Muscle of leg (tissue), 11 donors: ENCODE results near the gene NID1. TPM values are rescaled to one million over a fixed set of nuclear protein-coding genes. Genes with fewer than 3 reads are reported as not detected.
A peak's percentile ranks its signal among the peaks of the same experiment; 100 is the strongest.
"Not testable (repeated sequence)": the region's sequence is repeated elsewhere in the genome, so short reads cannot be mapped to it uniquely, and the experiment has no call there.

Experiments used
- DNase-seq: peaks from one replicate; pipeline ENCODE4 v3.0.0; 2013
- H3K27ac ChIP-seq: one replicate; pipeline ENCODE4 v1.5.1; 2013; ENCODE audit warnings: mild to moderate bottlenecking, low read length, control low read depth
- H3K27me3 ChIP-seq: one replicate; pipeline ENCODE4 v1.6.1; 2013; ENCODE audit warnings: low read length; ENCODE audit not compliant: control insufficient read depth, insufficient read depth
- H3K36me3 ChIP-seq: one replicate; pipeline ENCODE4 v1.6.1; 2013; ENCODE audit warnings: low read length; ENCODE audit not compliant: control insufficient read depth, insufficient read depth
- H3K4me1 ChIP-seq: one replicate; pipeline ENCODE4 v1.6.1; 2013; ENCODE audit warnings: low read length; ENCODE audit not compliant: control insufficient read depth, insufficient read depth
- H3K4me3 ChIP-seq: one replicate; pipeline ENCODE4 v1.5.1; 2013; ENCODE audit warnings: low read length, control low read depth
- H3K9me3 ChIP-seq: replicated peaks from 2 replicates; pipeline ENCODE4 v1.6.1; 2013; ENCODE audit warnings: low read depth, low read length; ENCODE audit not compliant: control insufficient read depth
- WGBS: methylation state at CpG from one replicate; pipeline ENCODE4 v1.1.5; 2013; ENCODE audit warnings: missing lambda C conversion rate; ENCODE audit not compliant: insufficient coverage; 5-methylcytosine and 5-hydroxymethylcytosine counted together
- polyA plus RNA-seq, 8 donors: library from polyadenylated mRNA; unstranded; fragments of 120-200 nt; gene quantifications; one replicate each; pipeline versions ENCODE4 v1.2.1 to v1.2.3, GENCODE V29; 2013; ENCODE audit warnings: inconsistent platforms in 1 of 8, low replicate concordance in 1 of 8; ENCODE audit not compliant: insufficient read length in 8 of 8, insufficient read depth in 1 of 8
- total RNA-seq: library from RNA; stranded (reverse); fragments of 120-200 nt; gene quantifications from one replicate; pipeline ENCODE4 v1.2.4, GENCODE V29; 2013

The NID1 gene
- total and polyA plus RNA-seq, 9 donors: 92.3 to 323 (median 246) TPM

DNA sequence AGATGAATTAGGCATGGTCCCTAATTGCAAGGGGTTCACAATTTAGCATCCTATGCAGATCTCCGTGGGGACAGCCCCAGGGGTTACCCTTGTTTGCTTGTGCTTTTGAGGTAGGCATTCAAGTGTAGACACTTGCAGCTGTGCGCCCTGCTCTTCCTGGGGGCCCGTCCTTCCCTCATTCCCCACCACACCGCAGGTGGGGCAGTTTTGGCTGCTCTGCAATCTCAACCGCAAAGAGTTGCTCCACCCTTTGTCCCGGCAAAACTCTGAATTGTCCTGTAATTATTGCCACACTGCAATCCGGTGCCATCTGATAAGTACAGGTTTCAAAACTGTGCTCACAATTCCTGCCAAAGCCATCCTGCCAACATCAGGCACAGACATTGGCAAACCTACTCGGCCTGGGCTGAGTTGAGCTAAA, 132.8 kb downstream of the NID1 start:
- WGBS: 59% methylated on average over 6 of the region's 8 CpGs
- H3K27ac ChIP-seq: no peak overlapping the region
- H3K9me3 ChIP-seq: no peaks in the 10 kb centered on the region
- peaks cover 10% of the 10 kb centered on the region for H3K4me1 ChIP-seq
- no peaks in the 10 kb centered on the region for H3K27me3 ChIP-seq
- no peak for DNase-seq
- no peaks in the 10 kb centered on the region for H3K36me3 ChIP-seq
- H3K4me3 ChIP-seq: no peak overlapping the region

DNA sequence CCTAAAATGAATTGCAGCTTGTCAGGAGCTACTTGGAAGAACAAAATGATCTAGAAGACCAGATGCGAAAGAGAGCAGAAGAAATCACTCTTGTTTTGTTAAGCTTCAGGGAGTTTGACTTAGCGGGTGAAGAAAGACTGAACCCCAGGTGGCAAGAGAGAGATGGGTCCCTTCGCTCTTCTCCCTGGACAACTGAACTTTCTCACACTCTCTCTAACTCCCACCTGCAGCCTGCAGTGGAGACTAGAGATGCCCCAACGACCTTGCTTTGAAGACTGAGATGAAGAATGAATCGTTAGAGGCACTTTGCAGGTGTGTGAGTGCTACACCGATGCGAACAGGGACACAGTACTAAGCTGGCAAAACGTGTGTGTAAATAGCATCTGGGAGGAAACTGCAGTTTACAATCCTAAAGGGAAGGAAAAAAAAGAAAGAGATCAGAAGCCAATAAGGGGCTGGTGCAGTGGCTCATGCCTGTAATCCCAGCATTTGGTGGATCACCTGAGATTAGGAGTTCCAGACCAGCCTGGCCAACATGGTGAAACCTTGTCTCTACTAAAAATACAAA, 133.6 kb downstream of the NID1 start:
- no peaks in the 10 kb centered on the region for H3K27me3 ChIP-seq
- 33% methylated on average over 6 of the region's 8 CpGs for whole genome bisulfite sequencing
- no peak for DNase-seq
- H3K9me3 ChIP-seq: no peaks in the 10 kb centered on the region
- H3K27ac ChIP-seq: no peak overlapping the region
- peaks cover 10% of the 10 kb centered on the region for H3K4me1 ChIP-seq
- no peaks in the 10 kb centered on the region for H3K36me3 ChIP-seq
- H3K4me3 ChIP-seq: no peak overlapping the region

DNA sequence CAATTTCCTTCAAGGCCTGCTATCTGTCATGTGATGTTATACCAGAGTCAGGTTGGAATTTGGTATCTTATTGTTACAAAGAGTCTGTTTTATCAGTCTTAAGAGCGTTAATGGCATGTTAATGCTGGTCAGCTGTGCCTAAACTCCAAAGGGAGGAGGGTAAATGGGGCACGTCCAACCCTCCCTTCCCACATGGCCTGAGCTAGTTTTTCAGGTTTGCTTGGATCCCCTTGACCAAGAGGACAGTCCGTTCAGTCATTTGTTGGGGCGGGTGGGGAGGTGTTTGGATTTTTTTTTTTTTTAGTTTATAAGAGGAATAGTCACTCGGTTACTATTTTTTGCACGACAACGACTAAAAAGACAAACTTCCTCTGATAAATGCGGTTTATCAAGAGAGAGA, 134.3 kb downstream of the NID1 start:
- no peaks in the 10 kb centered on the region for H3K27me3 ChIP-seq
- H3K9me3 ChIP-seq: no peaks in the 10 kb centered on the region
- no peak overlapping the region for H3K27ac ChIP-seq
- no peaks in the 10 kb centered on the region for H3K36me3 ChIP-seq
- WGBS: no CpG with 5 or more reads among the region's 8 CpGs
- no peak overlapping the region for H3K4me3 ChIP-seq
- peaks cover 7% of the 10 kb centered on the region for H3K4me1 ChIP-seq
- DNase-seq: no peak

- no peaks in the 10 kb centered on the region for H3K27me3 ChIP-seq
- peak; percentile 43 for DNase-seq
- WGBS: 59% methylated on average over 3 of the region's 4 CpGs
Observed at GRCh38 chr1:235929216-235929615, 135.7 kb downstream of the NID1 start.

GRCh38 chr1:235928197-235928596, 136.7 kb downstream of the NID1 start:
- WGBS: 100% methylated on average over 1 of the region's 2 CpGs
- no peaks in the 10 kb centered on the region for H3K27me3 ChIP-seq

More at GRCh38 chr1:235929216-235929615, 135.7 kb downstream of the NID1 start:
- H3K36me3 ChIP-seq: no peaks in the 10 kb centered on the region
- no peaks in the 10 kb centered on the region for H3K9me3 ChIP-seq
- peaks cover 9% of the 10 kb centered on the region for H3K4me1 ChIP-seq
- H3K27ac ChIP-seq: no peak overlapping the region
- no peak overlapping the region for H3K4me3 ChIP-seq

DNA sequence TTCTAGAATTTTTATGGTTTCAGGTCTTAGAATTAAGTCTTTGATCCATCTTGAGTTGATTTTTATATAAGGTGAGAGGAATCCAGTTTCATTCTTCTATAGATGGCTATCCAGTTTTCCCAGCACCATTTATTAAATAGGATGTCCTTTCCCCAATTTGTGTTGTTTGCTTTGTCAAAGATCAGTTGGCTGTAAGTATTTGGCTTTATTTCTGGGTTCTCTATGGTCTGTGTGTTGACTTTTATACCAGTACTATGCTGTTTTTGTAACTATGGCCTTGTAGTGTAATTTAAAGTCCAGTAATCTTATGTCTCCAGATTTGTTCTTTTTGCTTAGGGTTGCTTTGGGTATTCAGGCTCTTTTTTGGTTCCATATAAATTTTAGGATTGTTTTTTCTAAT, 137.3 kb downstream of the NID1 start:
- not testable (repeated sequence) for H3K4me3 ChIP-seq, H3K27me3 ChIP-seq, H3K9me3 ChIP-seq, DNase-seq, H3K36me3 ChIP-seq, H3K27ac ChIP-seq
- peaks cover 18% of the 10 kb centered on the region for H3K4me1 ChIP-seq

More at GRCh38 chr1:235928197-235928596, 136.7 kb downstream of the NID1 start:
- Histone ChIP-seq H3K27ac (no peak overlapping the region), H3K4me3 (no peak overlapping the region), H3K9me3 (no peaks in the 10 kb centered on the region), H3K4me1 (peaks cover 15% of the 10 kb centered on the region), H3K36me3 (no peaks in the 10 kb centered on the region)
- DNase-seq: no peak

Other genes starting within 250 kb of the NID1 start
- gene LYST, start 198.2 kb downstream of the NID1 start, total RNA-seq: 10.2 TPM
- gene LYST, start 198.2 kb downstream of the NID1 start, polyA plus RNA-seq: 1 to 10 TPM; 4.2 to 9.2 (median 5.3) TPM
- 2.9 TPM for gene GPR137B, start 77.4 kb upstream of the NID1 start, total RNA-seq
- 10 to 100 TPM in 1 of 8 donors, 1 to 10 TPM in 7; 3.7 to 13.2 (median 5.4) TPM for gene GPR137B, start 77.4 kb upstream of the NID1 start, polyA plus RNA-seq
- 2.0 TPM for gene ERO1B, start 216.9 kb upstream of the NID1 start, total RNA-seq
- 1 to 10 TPM; 1.8 to 3.6 (median 2.6) TPM for gene ERO1B, start 216.9 kb upstream of the NID1 start, polyA plus RNA-seq